HG02610 (cell line): ENCODE measurements around the gene MICU1.
"Not testable (repeated sequence)": the region's sequence is repeated elsewhere in the genome, so short reads cannot be mapped to it uniquely, and the experiment has no call there.

Experiments
- ATAC-seq: cut with Tn5 transposase; IDR thresholded peaks from one replicate; pipeline ENCODE4 v1.9.1; 2021; ENCODE audit warnings: mild to moderate bottlenecking, moderate library complexity; ENCODE audit not compliant: unreplicated experiment

The MICU1 gene

GRCh38 chr10:72395581-72395980, 230.3 kb downstream of the MICU1 start:
- ATAC-seq = not testable (repeated sequence)

GRCh38 chr10:72392571-72392970, 233.3 kb downstream of the MICU1 start:
- no peak for ATAC-seq

DNA sequence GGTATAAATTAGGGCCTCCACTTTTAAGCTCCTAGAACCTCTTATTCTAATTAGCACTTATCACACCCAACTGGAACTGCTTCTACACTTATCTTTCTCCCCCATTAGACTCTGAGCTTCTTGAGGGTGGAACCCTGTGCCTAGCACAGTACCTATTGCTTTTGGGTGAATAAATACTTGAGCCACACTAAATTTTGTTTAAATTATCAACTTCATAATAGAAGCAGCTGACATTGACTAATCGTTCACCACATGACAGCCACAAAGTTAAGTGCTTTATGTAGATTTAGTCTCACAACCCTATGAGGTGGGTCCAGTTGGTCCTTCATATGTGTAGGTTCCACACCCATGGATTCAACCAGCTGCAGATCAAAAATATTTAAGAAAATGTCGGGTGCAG, 235.1 kb downstream of the MICU1 start:
- no peak for ATAC-seq

DNA sequence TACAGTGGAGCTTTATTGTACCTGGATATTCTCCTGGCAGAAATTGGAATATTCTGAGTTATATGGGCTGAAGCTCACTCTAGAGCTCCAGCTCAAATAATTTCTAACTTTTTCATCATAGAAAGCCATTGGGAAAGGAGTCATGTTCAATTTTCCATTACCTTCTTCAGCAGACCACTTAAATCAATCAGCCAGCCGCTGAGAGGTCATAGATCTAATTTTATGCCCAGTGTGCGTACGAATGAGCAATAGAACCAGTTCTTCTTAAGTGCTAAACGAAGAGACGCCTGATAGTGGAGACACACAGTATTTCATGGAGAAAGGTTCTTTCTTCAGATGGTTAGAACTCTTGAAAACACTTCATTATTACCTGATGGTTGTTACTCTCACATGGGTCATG, 236.2 kb downstream of the MICU1 start:
- no peak for ATAC-seq

- no peak for ATAC-seq
Observed at GRCh38 chr10:72389014-72389413, 236.9 kb downstream of the MICU1 start.

DNA sequence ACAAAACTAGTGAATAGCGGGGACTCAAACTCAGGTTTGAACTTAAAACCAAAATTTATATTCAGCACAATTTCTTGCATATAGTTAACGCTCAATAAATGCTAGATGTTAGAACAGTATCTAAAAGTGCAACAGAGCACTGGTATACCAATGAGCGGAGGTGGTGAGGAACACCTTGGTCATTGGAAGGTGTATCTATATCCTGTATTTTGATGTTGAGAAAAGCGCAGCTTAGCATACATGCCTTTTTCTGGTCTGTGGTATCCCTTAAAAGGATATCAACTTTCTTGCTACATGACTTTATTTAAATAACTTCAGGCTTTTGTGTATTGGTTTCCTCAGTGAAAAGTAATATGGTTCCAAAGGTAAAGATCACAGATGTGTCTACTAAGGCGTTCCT, 237.8 kb downstream of the MICU1 start:
- no peak for ATAC-seq

DNA sequence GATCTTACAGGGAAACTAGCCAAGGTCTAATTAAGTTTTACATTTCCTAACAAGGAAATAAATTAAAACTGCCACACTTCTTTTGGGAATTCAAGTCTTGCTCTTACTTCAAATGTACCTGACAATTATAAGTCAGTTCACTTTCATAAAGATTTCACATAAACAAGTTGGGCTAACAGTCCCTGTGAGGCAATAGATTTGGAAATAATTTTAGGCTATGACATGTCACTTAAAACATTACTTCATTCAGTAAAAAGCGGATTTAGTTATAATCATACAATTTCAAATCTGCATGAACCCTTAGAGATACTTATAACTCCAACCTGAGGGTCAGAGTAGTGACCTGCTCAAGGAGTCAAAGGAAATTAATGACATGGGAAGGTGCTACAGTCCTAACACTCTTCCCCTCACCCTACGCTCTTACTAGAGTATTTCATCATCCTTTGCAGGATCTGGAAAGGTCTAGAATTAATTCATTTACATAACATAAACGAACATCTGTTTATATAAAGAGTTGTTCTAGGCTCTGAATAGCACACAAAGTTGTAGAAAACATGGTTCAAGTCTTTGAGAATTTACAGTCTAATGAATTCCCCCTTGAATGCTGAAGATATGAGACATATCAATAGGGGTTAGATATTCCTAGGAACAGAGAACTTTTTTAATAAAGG, 238.8 kb downstream of the MICU1 start:
- no peak for ATAC-seq

GRCh38 chr10:72385724-72386123, 240.2 kb downstream of the MICU1 start:
- no peak for ATAC-seq

DNA sequence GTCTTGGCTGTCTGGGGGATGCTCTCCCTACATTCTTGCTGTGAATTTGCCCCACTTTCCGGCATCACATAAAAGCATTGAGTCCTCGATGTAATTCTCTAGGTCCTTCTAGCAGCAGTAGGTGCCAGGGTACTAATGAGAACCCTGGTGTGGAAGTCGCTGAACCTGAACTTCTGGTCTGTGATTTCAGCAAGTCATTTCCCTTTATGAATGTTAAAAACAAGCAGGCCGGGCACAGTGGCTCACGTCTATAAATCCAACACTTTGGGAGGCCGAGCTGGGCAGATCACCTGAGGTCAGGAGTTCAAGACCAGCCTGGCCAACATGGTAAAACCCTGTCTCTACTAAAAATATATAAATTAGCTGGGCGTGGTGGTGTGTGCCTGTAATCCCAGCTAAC, 240.9 kb downstream of the MICU1 start:
- not testable (repeated sequence) for ATAC-seq

DNA sequence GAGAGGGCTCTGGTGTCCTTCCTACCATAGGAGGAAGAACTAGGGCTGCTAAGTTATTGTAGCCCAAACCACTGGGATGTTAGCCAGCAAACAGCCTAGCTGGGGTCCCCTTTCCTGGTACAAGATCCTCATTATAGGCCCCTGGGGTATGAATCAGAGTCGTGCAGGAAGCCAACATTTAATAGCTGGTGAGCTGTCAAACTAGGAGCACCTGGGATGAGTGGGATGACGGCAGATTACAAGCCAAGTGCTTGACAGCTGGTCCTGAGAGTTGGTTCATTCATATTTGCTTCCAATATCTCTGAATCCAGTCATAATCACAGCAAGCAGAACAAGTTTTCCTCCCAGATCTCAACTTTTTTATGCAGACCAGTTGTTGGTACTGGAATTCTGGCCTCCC, 246.1 kb downstream of the MICU1 start:
- ATAC-seq = no peak

DNA sequence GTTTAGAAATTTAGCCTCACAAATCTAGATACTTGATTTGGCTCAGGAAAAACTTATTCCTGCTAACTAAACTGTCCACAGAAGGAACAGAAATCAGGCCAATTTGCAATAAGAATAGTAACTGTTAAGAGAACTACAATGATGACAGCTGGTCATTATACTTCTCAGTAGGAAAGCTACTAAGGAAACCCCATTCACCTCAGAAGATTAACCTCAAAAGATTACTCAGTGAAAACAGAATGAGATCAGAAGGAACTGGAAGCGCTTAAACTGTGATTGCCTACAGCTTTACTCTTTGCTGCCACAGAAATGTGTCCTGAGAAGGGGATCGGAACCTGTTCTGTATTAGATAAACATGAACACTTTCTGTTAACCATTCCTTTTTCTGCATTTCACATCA, 246.8 kb downstream of the MICU1 start:
- no peak for ATAC-seq

DNA sequence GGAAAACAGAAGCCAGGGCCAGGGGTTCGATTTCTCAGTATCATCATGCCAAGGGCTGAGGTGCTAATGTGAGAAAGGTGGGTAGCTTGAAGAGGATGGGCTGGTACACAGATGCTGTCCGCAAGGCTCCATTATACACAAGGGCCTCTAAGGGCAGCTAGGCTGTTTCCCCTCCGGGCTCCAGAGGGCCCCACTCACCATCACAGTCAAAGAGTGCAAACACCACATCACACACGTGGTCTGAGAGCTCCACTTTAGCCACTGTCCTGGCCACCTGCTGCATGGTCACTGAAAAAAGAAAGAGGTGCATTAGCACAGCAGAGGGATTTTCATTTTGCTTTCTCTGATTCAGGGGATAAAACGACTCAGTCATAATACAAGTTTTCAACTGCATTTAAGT, 250.3 kb downstream of the MICU1 start:
- ATAC-seq = no peak

DNA sequence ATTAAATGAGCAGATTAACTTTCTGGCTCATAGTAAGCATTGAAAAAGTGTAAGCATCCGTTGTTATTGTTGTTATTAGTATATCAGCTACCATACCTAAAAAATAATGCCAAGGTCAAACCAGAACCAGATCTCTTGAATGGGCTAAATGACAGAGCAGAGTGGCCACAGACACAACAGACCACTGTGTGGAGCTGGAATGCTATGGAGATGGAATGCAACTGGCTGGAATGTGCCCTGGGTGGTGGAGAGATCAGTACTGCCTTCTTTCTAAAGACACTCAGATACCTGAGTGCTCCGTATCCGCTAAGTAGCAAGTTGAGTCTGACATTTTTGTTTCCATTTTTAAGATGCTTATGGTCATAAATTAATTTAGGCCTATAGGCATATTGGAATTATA, 250.7 kb downstream of the MICU1 start:
- no peak for ATAC-seq

DNA sequence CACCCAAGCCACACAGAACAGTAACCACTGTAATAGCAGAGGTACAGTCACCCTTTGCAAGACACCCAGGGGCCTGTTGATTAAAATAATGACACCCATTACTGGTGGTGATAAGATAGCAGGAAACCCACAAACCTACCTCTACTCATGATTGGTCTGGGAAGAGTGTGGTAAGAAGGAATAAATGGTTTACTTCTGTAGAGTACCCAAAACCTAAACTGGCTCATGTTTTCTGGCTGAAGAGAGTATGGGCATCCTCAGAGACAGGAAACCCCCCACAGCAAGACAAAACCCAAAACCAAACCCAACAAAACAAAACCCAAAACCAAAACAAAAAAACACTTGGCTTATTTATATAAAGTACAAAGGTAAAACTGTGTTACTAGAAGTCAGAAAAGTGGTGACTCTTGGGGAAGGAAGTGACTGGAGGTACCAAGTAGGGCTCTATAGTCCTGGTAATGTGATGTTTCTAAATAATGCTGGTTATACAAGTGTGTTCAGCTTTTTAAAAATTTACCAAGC, 255.6 kb downstream of the MICU1 start:
- ATAC-seq = no peak

DNA sequence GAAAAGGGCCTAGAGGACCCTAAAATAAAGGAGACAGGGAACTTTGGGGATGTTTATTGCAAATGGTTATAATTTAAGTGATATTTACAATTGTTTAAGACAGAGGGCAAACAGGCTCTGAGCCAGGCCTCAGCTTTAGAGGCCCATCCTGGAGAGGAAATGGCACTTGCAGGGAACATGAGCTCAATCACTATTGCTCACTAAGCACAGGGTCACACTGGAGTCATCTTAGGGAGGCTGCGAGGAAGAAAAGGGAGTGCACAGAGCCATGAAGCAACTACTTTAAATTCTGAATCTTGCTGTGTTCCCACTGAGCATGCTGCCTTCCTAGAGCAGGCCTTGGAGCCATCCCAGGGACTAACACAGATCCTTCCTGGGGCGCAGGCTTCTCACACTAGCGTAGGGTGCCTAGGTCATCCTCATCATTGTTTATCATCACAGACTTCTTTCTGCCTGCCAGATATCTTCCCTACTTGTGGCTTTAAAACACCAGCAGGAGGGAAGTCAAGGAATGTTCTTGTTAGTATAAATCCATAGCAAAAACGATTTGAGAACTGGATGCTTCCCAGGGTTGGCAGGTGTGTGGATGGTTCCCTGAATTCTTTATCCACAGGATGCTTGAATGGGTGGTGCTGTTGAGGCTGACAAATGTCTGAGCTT, 258.4 kb downstream of the MICU1 start:
- ATAC-seq = no peak

GRCh38 chr10:72365106-72365895, 260.6 kb downstream of the MICU1 start:
- ATAC-seq = no peak

DNA sequence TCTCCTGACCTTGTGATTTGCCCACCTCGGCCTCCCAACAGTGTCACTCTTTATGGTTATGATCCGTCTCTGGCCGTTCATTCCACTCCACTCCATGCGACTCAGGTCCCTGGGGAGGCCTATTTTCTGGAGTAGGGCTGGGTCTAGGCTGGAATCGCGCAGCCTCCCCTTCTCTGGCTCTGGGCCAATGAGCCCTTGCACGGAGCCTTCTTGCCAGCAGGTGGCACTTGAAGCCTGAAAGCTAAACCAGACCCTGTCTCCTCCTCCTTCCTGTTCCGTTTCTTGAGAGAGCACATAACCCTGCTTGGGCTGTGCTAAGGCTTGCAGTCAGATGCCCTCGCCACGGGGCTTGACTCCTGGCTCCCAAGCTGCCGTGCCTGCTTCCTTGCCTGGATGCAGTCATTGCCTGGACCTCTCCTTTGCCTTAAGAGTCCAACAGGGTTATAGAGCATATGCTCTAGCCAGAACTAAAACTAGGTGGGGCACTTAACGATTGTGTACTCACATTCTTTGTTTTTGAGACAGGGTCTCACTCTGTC, 261.6 kb downstream of the MICU1 start:
- ATAC-seq = peak; percentile 85

GRCh38 chr10:72356987-72357386, 268.9 kb downstream of the MICU1 start:
- ATAC-seq = no peak

- ATAC-seq = no peak
Observed at GRCh38 chr10:72356115-72356514, 269.8 kb downstream of the MICU1 start.

DNA sequence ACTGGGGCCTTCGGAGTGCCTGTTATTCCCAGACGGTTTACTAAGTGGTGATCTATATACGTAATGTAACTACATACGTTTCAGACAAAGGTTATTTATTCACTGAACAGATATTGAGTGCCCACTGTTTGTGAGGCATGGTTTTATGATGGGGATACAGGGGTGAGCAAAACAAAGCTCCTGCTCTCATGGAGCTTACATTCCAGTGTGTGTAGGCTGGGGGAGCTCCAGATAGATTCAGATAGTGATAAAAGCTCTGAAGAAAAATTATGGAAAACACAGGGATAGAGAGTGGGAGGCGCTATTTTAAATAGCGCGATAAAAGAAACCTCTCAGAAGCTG, 270.7 kb downstream of the MICU1 start:
- no peak for ATAC-seq

- ATAC-seq = peak; percentile 75
Observed at GRCh38 chr10:72354356-72355213, 271.3 kb downstream of the MICU1 start, which contains the start of gene DNAJB12. Gene DNAJB12 (minus strand): TSS chr10:72354919. CDS start chr10:72354897, 22 bp downstream.
